ENCODE data around the gene NHERF1. TPM values are rescaled to one million over a fixed set of nuclear protein-coding genes. Genes with fewer than 3 reads are reported as not detected.

Gene NHERF1
- total and polyA plus RNA-seq, 2 of the 8 experiments (the other 6 are each of a cell fraction or from before 2014, with no cell fraction given): 92.9 to 99.2 TPM

DNA sequence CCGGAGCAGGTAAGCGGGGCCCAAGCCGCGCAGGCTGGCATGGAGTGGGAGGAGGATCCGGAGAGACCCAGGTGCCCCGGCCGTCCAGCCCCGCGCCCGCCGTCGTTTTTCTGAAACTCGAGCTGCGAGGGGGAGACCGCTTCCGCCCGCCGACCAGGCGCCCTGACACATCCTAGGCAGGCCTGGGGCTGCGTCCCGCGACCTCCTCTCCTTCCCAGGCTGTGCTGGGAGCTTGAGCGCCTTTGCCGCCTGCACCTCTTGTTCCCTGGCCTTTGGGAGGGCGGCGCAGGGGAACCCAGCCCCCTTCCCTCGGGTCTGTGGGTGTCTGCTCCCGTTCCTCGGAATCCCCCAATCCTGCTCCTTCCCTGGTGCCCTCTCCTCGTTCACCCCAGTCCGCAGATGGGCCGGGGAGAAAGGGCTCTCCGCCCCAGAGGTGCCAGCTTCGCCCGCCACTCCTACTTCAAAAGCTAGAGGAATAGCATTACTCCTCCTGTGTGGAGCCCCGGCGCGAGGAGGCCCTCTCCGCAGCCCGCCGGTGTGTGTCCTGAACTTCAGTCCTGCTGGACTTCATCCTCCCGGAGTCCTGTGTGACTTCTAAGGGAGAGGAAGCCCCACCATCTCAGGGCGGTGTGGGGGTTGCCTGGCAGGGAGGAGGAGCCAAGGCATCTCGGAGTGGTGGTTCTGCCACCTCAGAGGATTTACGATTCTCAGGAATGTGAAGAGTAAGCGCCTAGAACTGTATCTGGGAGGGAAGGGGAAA, 1.0 kb downstream of the NHERF1 start:
- Histone ChIP-seq H3K79me2 (ENCODE audit: control insufficient read depth in 1 of 2, insufficient read depth in 2 of 2, low read length in 2 of 2) (peaks cover 7 to 52% of the 10 kb centered on the region in 2 experiments; a peak in 3 of 4 replicates), H2BK120ac (replicated peaks; ENCODE audit: low read depth, low read length) (no peak overlapping the region), H3K18ac (ENCODE audit: extremely low read depth, low read length) (peak overlapping the region; percentile 38), H3K4me3 (ENCODE audit: extremely low read depth in 1 of 4, insufficient read depth in 2 of 4, low read depth in 3 of 4, low read length in 4 of 4) (peak overlapping the region; percentile 56 to 91 (median 86)), H3K9ac (replicated peaks in 1 of 4; ENCODE audit: extremely low read depth in 1 of 4, low read depth in 3 of 4, low read length in 3 of 4) (peak overlapping the region; percentile 39 to 94 (median 71); a peak in 6 of 7 replicates), H2AFZ (ENCODE audit: low read length) (no peak overlapping the region), H2AK5ac (ENCODE audit: low read depth, low read length) (peak overlapping the region; percentile 40; the same call in 1 of the 2 replicates), H3K27me3 (replicated peaks in 1 of 4; ENCODE audit: control insufficient read depth in 3 of 4, extremely low read depth in 1 of 4, insufficient read depth in 3 of 4, low read length in 3 of 4) (no peaks in the 10 kb centered on the region), H3K9me3 (ENCODE audit: insufficient read depth in 2 of 2, low read depth in 1 of 2, low read length in 1 of 2) (no peaks in the 10 kb centered on the region), H3K4me1 (replicated peaks in 1 of 4; ENCODE audit: control insufficient read depth in 3 of 4, insufficient read depth in 4 of 4, low read length in 3 of 4) (peaks cover 5 to 45% (median 25%) of the 10 kb centered on the region in 4 experiments), H4K20me1 (replicated peaks in 1 of 2; ENCODE audit: control insufficient read depth in 1 of 2, insufficient read depth in 2 of 2, low read length in 2 of 2) (peaks cover 19 to 26% of the 10 kb centered on the region in 2 experiments), H4K8ac (ENCODE audit: extremely low read depth, insufficient read depth, low read length) (no peak overlapping the region; the same call in 1 of the 2 replicates), H2BK15ac (ENCODE audit: low read length) (no peak overlapping the region), H3K56ac (replicated peaks; ENCODE audit: insufficient read length, low read depth, low read length) (peak overlapping the region; percentile 27), H3K36me3 (ENCODE audit: control insufficient read depth in 2 of 4, insufficient read depth in 4 of 4, low read length in 3 of 4) (peaks cover 0 to 5% (median 0%) of the 10 kb centered on the region in 4 experiments; a peak in 1 of 8 replicates), H2BK12ac (ENCODE audit: low read depth, low read length) (peak overlapping the region; percentile 80; the same call in 1 of the 2 replicates), H3K4ac (replicated peaks; ENCODE audit: insufficient read length, low read depth, low read length) (no peak overlapping the region), H3K14ac (ENCODE audit: insufficient read length) (no peak overlapping the region), H2BK20ac (ENCODE audit: low read length) (no peak overlapping the region), H3K79me1 (ENCODE audit: low read depth, low read length) (peaks cover 15% of the 10 kb centered on the region), H3K23ac (ENCODE audit: insufficient read length) (no peak overlapping the region), H3K23me2 (ENCODE audit: low read depth, low read length) (peaks cover 13% of the 10 kb centered on the region), H3K4me2 (ENCODE audit: insufficient read depth in 1 of 2, low read depth in 2 of 2, low read length in 2 of 2) (peak overlapping the region; percentile 79 to 96), H3K27ac (ENCODE audit: low read depth, low read length) (no peak overlapping the region; the same call in 1 of the 2 replicates), H4K5ac (ENCODE audit: insufficient read length, low read depth, low read length) (no peak overlapping the region), H2BK5ac (ENCODE audit: low read depth, low read length) (no peak overlapping the region), H4K91ac (replicated peaks; ENCODE audit: insufficient read length, low read length) (no peak overlapping the region)
- POLR2A ChIA-PET (ENCODE audit: partially characterized antibody): interaction anchor here (0.6 to 9.3 kb wide), 20 partner anchors 8 to 651 kb away, joined by 3 to 70 read pairs (median 4); partner anchors contain the start of genes FADS6, FDXR, NAT9 and RAB37
- 3% methylated on average over 37 of the region's 46 CpGs; no CpG with 5 or more reads in 1 of the 2 experiments for WGBS, 2 experiments (ENCODE audit: extremely low coverage in 1 of 2, insufficient coverage in 1 of 2, insufficient read length in 1 of 2, insufficient replicate concordance in 2 of 2, low coverage in 1 of 2, low lambda C conversion rate in 2 of 2, missing lambda C conversion rate in 1 of 2)
- CTCF ChIA-PET (ENCODE audit: partially characterized antibody): interaction anchor here (0.6 to 15.7 kb wide), 16 partner anchors 8 to 145 kb away, joined by 3 to 231 read pairs (median 4); partner anchors contain the start of genes NAT9 and RAB37
- FAIRE-seq: no peak
- DNase-seq (ENCODE audit: low read depth in 1 of 2, low spot score in 2 of 2): no peak
- TF ChIP-seq SRF (IDR thresholded peaks at IDR 0.05; ENCODE audit: low read depth, low read length) (no peak), GABPA (IDR thresholded peaks at IDR 0.05; ENCODE audit: borderline replicate concordance, insufficient read depth, low read length) (0 out of 2 replicates have a peak, but pooled peaks have one; percentile 6), TBP (IDR thresholded peaks at IDR 0.05; ENCODE audit: low read depth, low read length) (peak; percentile 25; the same call in 1 of the 2 replicates), HDAC2 (IDR thresholded peaks at IDR 0.05; ENCODE audit: borderline replicate concordance in 1 of 2, low read depth in 2 of 2, low read length in 2 of 2) (no peak), ASH2L (IDR thresholded peaks at IDR 0.05; ENCODE audit: low read length) (no peak), SP4 (IDR thresholded peaks at IDR 0.05; ENCODE audit: low read length) (no peak), TEAD4 (IDR thresholded peaks at IDR 0.05; ENCODE audit: low read depth, low read length) (0 out of 2 replicates have a peak, but pooled peaks have one; percentile 20), KDM4A (IDR thresholded peaks at IDR 0.05; ENCODE audit: low read depth, low read length, severe bottlenecking) (peak; percentile 2)
- TF ChIP-seq, protein P1, sequence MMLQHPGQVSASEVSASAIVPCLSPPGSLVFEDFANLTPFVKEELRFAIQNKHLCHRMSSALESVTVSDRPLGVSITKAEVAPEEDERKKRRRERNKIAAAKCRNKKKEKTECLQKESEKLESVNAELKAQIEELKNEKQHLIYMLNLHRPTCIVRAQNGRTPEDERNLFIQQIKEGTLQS (IDR thresholded peaks at IDR 0.05; ENCODE audit: insufficient read depth, low read depth, low read length): no peak
- TF ChIP-seq, protein P2, sequence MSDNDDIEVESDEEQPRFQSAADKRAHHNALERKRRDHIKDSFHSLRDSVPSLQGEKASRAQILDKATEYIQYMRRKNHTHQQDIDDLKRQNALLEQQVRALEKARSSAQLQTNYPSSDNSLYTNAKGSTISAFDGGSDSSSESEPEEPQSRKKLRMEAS (IDR thresholded peaks at IDR 0.05): 0 out of 2 replicates have a peak, but pooled peaks have one; percentile 3

Data from H1 (cell line).